IPS DF 4.7 (cell line): ENCODE measurements around the gene CABP4.
"Not testable (repeated sequence)": the region's sequence is repeated elsewhere in the genome, so short reads cannot be mapped to it uniquely, and the experiment has no call there.

ENCODE experiments used
- DNase-seq: peaks from one replicate; pipeline ENCODE4 v3.0.0-alpha.2; 2013; ENCODE audit warnings: low spot score; ENCODE audit errors: extremely low read depth

Gene CABP4

GRCh38 chr11:67419325-67420049 lies 35.7 kb upstream of the CABP4 start:
- no peak for DNase-seq

GRCh38 chr11:67420147-67420645 lies 35.0 kb upstream of the CABP4 start:
- DNase-seq, result no peak

GRCh38 chr11:67420646-67421429 lies 34.3 kb upstream of the CABP4 start:
- no peak for DNase-seq

GRCh38 chr11:67421430-67422031 lies 33.6 kb upstream of the CABP4 start:
- DNase-seq, result no peak

- no peak for DNase-seq
Observed at GRCh38 chr11:67422891-67423290, 32.3 kb upstream of the CABP4 start.

- no peak for DNase-seq
Observed at GRCh38 chr11:67423466-67423865, 31.7 kb upstream of the CABP4 start.

GRCh38 chr11:67423891-67424613 lies 31.1 kb upstream of the CABP4 start:
- no peak for DNase-seq

- not testable (repeated sequence) for DNase-seq
Observed at GRCh38 chr11:67427364-67427859, 27.7 kb upstream of the CABP4 start.

GRCh38 chr11:67428052-67429001 lies 26.8 kb upstream of the CABP4 start, which contains the start of gene RPS6KB2:
Gene RPS6KB2 (plus strand): TSS chr11:67428494. CDS start chr11:67428546, 52 bp downstream.
- DNase-seq, result peak; percentile 93

- DNase-seq, result no peak
Observed at GRCh38 chr11:67429038-67429668, 26.0 kb upstream of the CABP4 start.

- DNase-seq, result no peak
Observed at GRCh38 chr11:67429722-67430121, 25.4 kb upstream of the CABP4 start.

- DNase-seq, result no peak
Observed at GRCh38 chr11:67431346-67432249, 23.6 kb upstream of the CABP4 start.

GRCh38 chr11:67432655-67433349 lies 22.4 kb upstream of the CABP4 start:
- no peak for DNase-seq

GRCh38 chr11:67433536-67434394 lies 21.4 kb upstream of the CABP4 start:
- no peak for DNase-seq

- DNase-seq, result no peak
Observed at GRCh38 chr11:67434395-67434881, 20.7 kb upstream of the CABP4 start.

GRCh38 chr11:67435031-67435726 lies 20.0 kb upstream of the CABP4 start:
- no peak for DNase-seq
